Mesenchymal stem cell (in vitro differentiated cells and primary cell): Measurements from ENCODE around the gene WWOX.
"Not testable (repeated sequence)": the region's sequence is repeated elsewhere in the genome, so short reads cannot be mapped to it uniquely, and the experiment has no call there.

Source experiments
- DNase-seq: peaks from one replicate; pipeline ENCODE4 v3.0.0-alpha.2; 2013
- H2AFZ ChIP-seq: one replicate; pipeline ENCODE4 v1.6.1; 2013; ENCODE audit warnings: low read depth, mild to moderate bottlenecking, control low read depth, inconsistent platforms, low read length, moderate library complexity
- H2AK5ac ChIP-seq: 2 replicates; pipeline ENCODE4 v1.6.1; 2013; ENCODE audit warnings: low read length, moderate library complexity, mild to moderate bottlenecking, inconsistent platforms; ENCODE audit not compliant: severe bottlenecking
- H2BK120ac ChIP-seq: one replicate; pipeline ENCODE4 v1.6.1; 2013; ENCODE audit warnings: low read depth, mild to moderate bottlenecking, inconsistent platforms, low read length, moderate library complexity
- H2BK12ac ChIP-seq, 2 experiments: one replicate each; pipeline ENCODE4 v1.6.1; 2013; ENCODE audit warnings: inconsistent platforms in 2 of 2, low read length in 2 of 2, mild to moderate bottlenecking in 2 of 2, moderate library complexity in 2 of 2, control low read depth in 1 of 2
- H2BK15ac ChIP-seq: one replicate; pipeline ENCODE4 v1.6.1; 2013; ENCODE audit warnings: mild to moderate bottlenecking, low read depth, inconsistent platforms; ENCODE audit not compliant: poor library complexity, severe bottlenecking
- H2BK5ac ChIP-seq: 2 replicates; pipeline ENCODE4 v1.6.1; 2013; ENCODE audit warnings: low read depth, mild to moderate bottlenecking, low read length, control low read depth, inconsistent platforms; ENCODE audit not compliant: poor library complexity, severe bottlenecking
- H3K14ac ChIP-seq, 2 experiments: one replicate each; pipeline ENCODE4 v1.6.1; 2013; ENCODE audit warnings: inconsistent platforms in 2 of 2, low read length in 2 of 2, control low read depth in 1 of 2, mild to moderate bottlenecking in 1 of 2, moderate library complexity in 1 of 2
- H3K18ac ChIP-seq, 2 experiments: one replicate each; pipeline ENCODE4 v1.6.1; 2013; ENCODE audit warnings: inconsistent platforms in 2 of 2, low read length in 2 of 2, control low read depth in 1 of 2, low read depth in 1 of 2, mild to moderate bottlenecking in 1 of 2
- H3K23ac ChIP-seq, 2 experiments: one replicate each; pipeline ENCODE4 v1.6.1; 2013; ENCODE audit warnings: inconsistent platforms in 2 of 2, low read length in 2 of 2, mild to moderate bottlenecking in 2 of 2, moderate library complexity in 2 of 2, control low read depth in 1 of 2
- H3K27ac ChIP-seq: 2 replicates; pipeline ENCODE4 v1.5.1; 2013; ENCODE audit warnings: mild to moderate bottlenecking, moderate library complexity, low read length, control low read depth, inconsistent platforms; ENCODE audit not compliant: poor library complexity, severe bottlenecking
- H3K27me3 ChIP-seq, 2 experiments: 2 replicates each; pipeline versions ENCODE4 v1.6.1 to v1.7.0; 2013; ENCODE audit warnings: low read length in 2 of 2, mild to moderate bottlenecking in 2 of 2, moderate library complexity in 2 of 2, control low read depth in 1 of 2, inconsistent platforms in 1 of 2; ENCODE audit not compliant: control insufficient read depth in 1 of 2, insufficient read depth in 1 of 2
- H3K36me3 ChIP-seq, 2 experiments: 2 replicates each; pipeline versions ENCODE4 v1.6.1 to v1.7.0; 2013; ENCODE audit warnings: low read length in 2 of 2, control low read depth in 1 of 2, inconsistent platforms in 1 of 2, low read depth in 1 of 2, mild to moderate bottlenecking in 1 of 2; ENCODE audit not compliant: insufficient read depth in 2 of 2, control insufficient read depth in 1 of 2
- H3K4ac ChIP-seq, 2 experiments: one replicate each; pipeline ENCODE4 v1.6.1; 2013; ENCODE audit warnings: inconsistent platforms in 2 of 2, low read length in 2 of 2, mild to moderate bottlenecking in 2 of 2, moderate library complexity in 2 of 2, control low read depth in 1 of 2, low read depth in 1 of 2
- H3K4me1 ChIP-seq: 2 replicates; pipeline ENCODE4 v1.6.1; 2013; ENCODE audit warnings: low read depth, low read length, control low read depth; ENCODE audit not compliant: control insufficient read depth, insufficient read depth
- H3K4me2 ChIP-seq: 2 replicates; pipeline ENCODE4 v1.6.1; 2013; ENCODE audit warnings: low read length, mild to moderate bottlenecking, inconsistent platforms; ENCODE audit not compliant: poor library complexity, severe bottlenecking
- H3K4me3 ChIP-seq, 2 experiments: 2 replicates each; pipeline versions ENCODE4 v1.5.1 to v1.7.0; 2013; ENCODE audit warnings: low read length in 2 of 2, mild to moderate bottlenecking in 2 of 2, control low read depth in 1 of 2, low read depth in 1 of 2; ENCODE audit not compliant: insufficient read depth in 1 of 2
- H3K79me1 ChIP-seq: replicated peaks from 2 replicates; pipeline ENCODE4 v1.6.1; 2013; ENCODE audit warnings: mild to moderate bottlenecking, control low read depth, low read length, inconsistent platforms; ENCODE audit not compliant: poor library complexity, severe bottlenecking
- H3K9ac ChIP-seq: 2 replicates; pipeline ENCODE4 v1.7.0; 2013; ENCODE audit warnings: mild to moderate bottlenecking, low read length, moderate library complexity
- H3K9me3 ChIP-seq: 2 replicates; pipeline ENCODE4 v1.7.0; 2013; ENCODE audit warnings: mild to moderate bottlenecking, low read length; ENCODE audit not compliant: control insufficient read depth
- H4K8ac ChIP-seq: one replicate; pipeline ENCODE4 v1.6.1; 2013; ENCODE audit warnings: inconsistent platforms, mild to moderate bottlenecking, low read length, moderate library complexity
- H4K91ac ChIP-seq: one replicate; pipeline ENCODE4 v1.6.1; 2013; ENCODE audit warnings: mild to moderate bottlenecking, low read length, inconsistent platforms
- WGBS: methylation state at CpG from one replicate; pipeline ENCODE4 v1.1.7; 2013; ENCODE audit warnings: mixed read lengths; 5-methylcytosine and 5-hydroxymethylcytosine counted together

WWOX gene

GRCh38 chr16:78596996-78597422, 497.6 kb downstream of the WWOX start:
- Histone ChIP-seq H2AFZ (no peak overlapping the region), H2BK5ac (no peak overlapping the region), H2AK5ac (no peak overlapping the region), H3K14ac (no peak overlapping the region), H3K18ac (no peak overlapping the region), H3K27ac (no peak overlapping the region), H3K4ac (no peak overlapping the region), H3K9ac (no peak overlapping the region), H3K4me2 (no peak overlapping the region), H2BK120ac (no peak overlapping the region), H3K27me3 (no peaks in the 10 kb centered on the region), H4K91ac (no peak overlapping the region), H3K36me3 (no peaks in the 10 kb centered on the region), H4K8ac (no peak overlapping the region), H2BK12ac (no peak overlapping the region), H2BK15ac (no peak overlapping the region), H3K9me3 (no peaks in the 10 kb centered on the region), H3K23ac (no peak overlapping the region), H3K4me1 (no peaks in the 10 kb centered on the region), H3K79me1 (no peaks in the 10 kb centered on the region), H3K4me3 (no peak overlapping the region)
- DNase-seq: no peak
- WGBS: 93% methylated on average over 9 of the region's 9 CpGs

DNA sequence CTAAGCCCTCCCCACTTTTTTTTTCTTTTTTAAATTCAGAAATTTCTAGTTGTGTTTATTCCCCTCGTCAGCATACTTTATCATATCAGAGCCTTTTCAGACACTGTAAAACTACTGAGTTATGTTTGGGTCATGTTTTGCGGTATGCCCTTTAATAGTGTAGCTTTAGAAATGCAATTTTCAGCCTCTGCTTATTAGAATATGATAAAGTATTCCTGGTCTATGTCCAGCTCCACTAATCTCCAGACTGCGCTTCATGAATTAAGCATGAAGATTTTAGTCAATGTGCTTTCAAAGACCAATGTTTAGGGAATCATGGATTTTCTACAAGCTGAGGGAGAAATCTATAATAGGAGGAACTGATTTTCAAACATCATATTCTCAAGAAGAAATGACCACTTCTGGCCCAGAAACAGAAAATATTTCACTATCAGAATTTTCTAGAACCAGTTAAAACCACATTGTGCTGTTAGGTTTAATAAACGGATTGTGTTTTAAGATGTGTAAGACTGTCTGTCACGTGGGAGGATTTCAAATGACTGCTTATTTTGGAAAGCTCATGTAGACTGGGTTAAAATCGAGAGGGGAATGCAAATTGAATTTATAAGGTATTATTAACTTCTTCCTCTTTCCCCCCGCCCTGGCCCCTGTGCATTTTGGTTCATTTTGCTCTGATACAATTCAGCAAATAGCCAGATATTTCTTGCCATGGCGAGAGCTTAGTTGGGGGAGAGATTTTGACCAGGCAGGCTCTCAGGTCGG, 498.5 kb downstream of the WWOX start:
- Histone ChIP-seq H3K4me2 (no peak overlapping the region), H2BK15ac (no peak overlapping the region), H4K8ac (no peak overlapping the region), H3K4me3 (no peak overlapping the region), H3K27ac (no peak overlapping the region), H2AK5ac (no peak overlapping the region), H3K23ac (no peak overlapping the region), H2BK120ac (no peak overlapping the region), H3K4ac (no peak overlapping the region), H3K18ac (no peak overlapping the region), H3K9ac (no peak overlapping the region), H3K4me1 (no peaks in the 10 kb centered on the region), H4K91ac (no peak overlapping the region), H3K14ac (no peak overlapping the region), H2AFZ (no peak overlapping the region), H3K36me3 (no peaks in the 10 kb centered on the region), H3K79me1 (no peaks in the 10 kb centered on the region), H3K27me3 (no peaks in the 10 kb centered on the region), H2BK12ac (no peak overlapping the region), H3K9me3 (no peaks in the 10 kb centered on the region), H2BK5ac (no peak overlapping the region)
- DNase-seq: no peak
- 97% methylated on average over 5 of the region's 9 CpGs for WGBS

GRCh38 chr16:78599271-78599670, 499.8 kb downstream of the WWOX start:
- no peak overlapping the region for H2BK12ac ChIP-seq
- no peak overlapping the region for H3K27ac ChIP-seq
- no peaks in the 10 kb centered on the region for H3K27me3 ChIP-seq
- H3K79me1 ChIP-seq: no peaks in the 10 kb centered on the region
- H4K8ac ChIP-seq: no peak overlapping the region
- H3K18ac ChIP-seq: no peak overlapping the region
- no peak overlapping the region for H3K9ac ChIP-seq
- no peak overlapping the region for H3K14ac ChIP-seq
- no peak overlapping the region for H2AK5ac ChIP-seq
- no peak overlapping the region for H2BK120ac ChIP-seq
- H3K23ac ChIP-seq: no peak overlapping the region
- no peak overlapping the region for H2BK15ac ChIP-seq
- WGBS: 95% methylated on average over 4 of the region's 4 CpGs
- DNase-seq: no peak
- H3K9me3 ChIP-seq: no peaks in the 10 kb centered on the region
- H3K4me1 ChIP-seq: no peaks in the 10 kb centered on the region
- H2AFZ ChIP-seq: no peak overlapping the region
- H2BK5ac ChIP-seq: no peak overlapping the region
- H3K4me2 ChIP-seq: no peak overlapping the region
- H4K91ac ChIP-seq: no peak overlapping the region
- H3K4me3 ChIP-seq: no peak overlapping the region
- no peaks in the 10 kb centered on the region for H3K36me3 ChIP-seq
- H3K4ac ChIP-seq: no peak overlapping the region

DNA sequence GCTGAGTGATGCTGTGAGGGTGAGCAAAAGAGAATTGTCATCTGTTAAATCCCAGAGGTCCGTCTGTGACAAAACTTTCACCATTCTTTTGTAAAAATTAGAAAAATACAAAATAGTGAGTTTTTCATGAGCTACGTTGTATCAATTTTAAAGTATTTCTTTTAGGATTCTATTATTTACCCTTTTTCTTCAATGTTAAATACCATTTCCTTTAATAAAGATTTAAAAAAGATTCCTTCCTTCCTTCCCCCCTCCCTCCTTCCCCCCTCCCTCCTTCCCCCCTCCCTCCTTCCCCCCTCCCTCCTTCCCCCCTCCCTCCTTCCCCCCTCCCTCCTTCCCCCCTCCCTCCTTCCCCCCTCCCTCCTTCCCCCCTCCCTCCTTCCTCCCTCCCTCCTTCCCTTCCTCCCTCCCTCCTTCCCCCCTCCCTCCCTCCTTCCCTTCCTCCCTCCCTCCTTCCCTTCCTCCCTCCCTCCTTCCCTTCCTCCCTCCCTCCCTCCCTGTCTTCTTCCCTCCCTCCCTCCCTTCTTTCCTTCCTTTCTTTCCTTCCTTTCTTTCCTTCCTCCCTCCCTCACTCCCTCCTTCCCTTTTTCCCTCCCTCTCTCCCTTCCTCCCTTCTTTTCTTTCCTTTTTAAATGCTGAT, 505.1 kb downstream of the WWOX start:
- not testable (repeated sequence) for H2BK120ac ChIP-seq, H2AK5ac ChIP-seq, H3K14ac ChIP-seq, H4K91ac ChIP-seq, H3K36me3 ChIP-seq, H3K18ac ChIP-seq, H3K4me2 ChIP-seq, H3K79me1 ChIP-seq, H3K4me1 ChIP-seq, H4K8ac ChIP-seq, H3K9ac ChIP-seq, H3K23ac ChIP-seq, H3K9me3 ChIP-seq, H2AFZ ChIP-seq, H2BK5ac ChIP-seq, DNase-seq, H3K4me3 ChIP-seq, H3K27ac ChIP-seq, H3K4ac ChIP-seq, H3K27me3 ChIP-seq, H2BK15ac ChIP-seq, H2BK12ac ChIP-seq
- no CpG with 5 or more reads among the region's 2 CpGs for WGBS
